ENCODE measurements around the gene PARD6B. TPM values are rescaled to one million over a fixed set of nuclear protein-coding genes. Genes with fewer than 3 reads are reported as not detected.

The PARD6B gene
- total and polyA plus RNA-seq, 2 of the 4 experiments (the other 2 are of a cell fraction) = 0.17 to 0.90 TPM

DNA sequence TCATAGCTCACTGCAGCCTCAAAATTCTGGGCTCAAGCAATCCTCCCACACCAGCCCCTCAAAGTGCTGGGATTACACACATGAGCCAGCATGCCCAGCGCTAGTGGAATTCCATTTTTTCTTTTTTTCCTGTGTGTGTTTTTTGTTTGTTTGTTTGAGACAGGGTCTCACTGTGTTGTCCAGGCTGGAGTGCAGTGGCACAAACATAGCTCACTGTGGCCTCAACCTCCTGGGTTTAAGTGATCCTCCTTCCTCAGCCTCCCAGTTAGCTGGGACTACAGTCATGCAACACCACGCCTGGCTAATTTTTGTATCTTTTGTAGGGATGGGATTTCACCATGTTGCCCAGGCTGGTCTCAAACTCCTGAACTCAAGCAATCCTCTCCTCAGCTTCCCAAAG, 14.1 kb upstream of the PARD6B start:
- no peak overlapping the region for H2AK9ac ChIP-seq (replicated peaks; ENCODE audit: low read depth, low read length, poor library complexity)
- no peak overlapping the region for H3K9ac ChIP-seq (ENCODE audit: low read depth, low read length)
- no peaks in the 10 kb centered on the region for H3K27me3 ChIP-seq (ENCODE audit: control insufficient read depth, insufficient read depth, low read length)
- no TSS peak for BruUV-seq (replicated peaks)
- H3K4me1 ChIP-seq (ENCODE audit: control insufficient read depth, insufficient read depth, low read length) = peaks cover 4% of the 10 kb centered on the region; the same call in 1 of the 2 replicates
- POLR2A ChIA-PET (ENCODE audit: unreplicated experiment) = no interaction called here
- 0 out of 2 replicates have a peak, but pooled peaks cover 2% of the 10 kb centered on the region for H3K9me1 ChIP-seq (ENCODE audit: insufficient read depth, low read length)
- no peak overlapping the region for H3K23ac ChIP-seq (ENCODE audit: low read depth, low read length)
- H3K18ac ChIP-seq (ENCODE audit: low read depth, low read length) = no peak overlapping the region
- dilution Hi-C loops (cut with HindIII; ENCODE audit: low sequenced_read_pairs, unreplicated experiment) = no loop called here
- H3K4me2 ChIP-seq (ENCODE audit: low read depth, low read length) = no peak overlapping the region
- no peak overlapping the region; the same call in 1 of the 2 replicates for H3K4ac ChIP-seq (ENCODE audit: low read depth, low read length)
- intact Hi-C loops (cut with micrococcal nuclease) = no loop called here
- no peak overlapping the region; the same call in 1 of the 2 replicates for H3K14ac ChIP-seq (replicated peaks; ENCODE audit: low read depth, low read length)
- no peak overlapping the region for H2BK5ac ChIP-seq (ENCODE audit: low read depth, low read length, poor library complexity, severe bottlenecking)
- no peaks in the 10 kb centered on the region for H3K79me1 ChIP-seq (ENCODE audit: low read depth in 1 of 2, low read length in 2 of 2)
- WGBS, 2 experiments (ENCODE audit: extremely low coverage in 2 of 2, insufficient read length in 1 of 2) = no CpG with 5 or more reads among the region's 2 CpGs
- no peaks in the 10 kb centered on the region for H4K20me1 ChIP-seq (ENCODE audit: insufficient read depth, low read length)
- no peak overlapping the region for H2BK15ac ChIP-seq (ENCODE audit: low read depth, low read length)
- H2AK5ac ChIP-seq (ENCODE audit: low read depth, low read length) = no peak overlapping the region
- no peak overlapping the region for H3K56ac ChIP-seq (ENCODE audit: extremely low read depth, insufficient read depth, low read length)
- H3K36me3 ChIP-seq (ENCODE audit: control insufficient read depth, insufficient read depth, low read length) = no peaks in the 10 kb centered on the region
- DNase-seq (no peak), ATAC-seq (ENCODE audit: low read depth) (no peak)
- in situ Hi-C loops (cut with MboI; ENCODE audit: low sequenced_read_pairs) = no loop called here
- TF ChIP-seq MAFK (IDR thresholded peaks at IDR 0.05; ENCODE audit: low read depth, low read length) = no peak
- TF ChIP-seq MXI1 (IDR thresholded peaks at IDR 0.05; ENCODE audit: borderline replicate concordance, low read depth, low read length) = no peak
- TF ChIP-seq FOS (IDR thresholded peaks at IDR 0.05; ENCODE audit: low read depth, low read length) = no peak
- TF ChIP-seq BHLHE40 (IDR thresholded peaks at IDR 0.05; ENCODE audit: low read depth, low read length) = no peak
- no peak for TF ChIP-seq SMC3 (IDR thresholded peaks at IDR 0.05; ENCODE audit: low read depth, low read length)
- TF ChIP-seq CEBPB (IDR thresholded peaks at IDR 0.05; ENCODE audit: low read depth, low read length) = no peak
- no peak for TF ChIP-seq NFE2L2 (IDR thresholded peaks at IDR 0.05; ENCODE audit: low read depth, low read length)
- TF ChIP-seq, protein P1, sequence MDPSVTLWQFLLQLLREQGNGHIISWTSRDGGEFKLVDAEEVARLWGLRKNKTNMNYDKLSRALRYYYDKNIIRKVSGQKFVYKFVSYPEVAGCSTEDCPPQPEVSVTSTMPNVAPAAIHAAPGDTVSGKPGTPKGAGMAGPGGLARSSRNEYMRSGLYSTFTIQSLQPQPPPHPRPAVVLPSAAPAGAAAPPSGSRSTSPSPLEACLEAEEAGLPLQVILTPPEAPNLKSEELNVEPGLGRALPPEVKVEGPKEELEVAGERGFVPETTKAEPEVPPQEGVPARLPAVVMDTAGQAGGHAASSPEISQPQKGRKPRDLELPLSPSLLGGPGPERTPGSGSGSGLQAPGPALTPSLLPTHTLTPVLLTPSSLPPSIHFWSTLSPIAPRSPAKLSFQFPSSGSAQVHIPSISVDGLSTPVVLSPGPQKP (IDR thresholded peaks at IDR 0.05; ENCODE audit: borderline replicate concordance, low read depth, low read length) = no peak
- no peak for TF ChIP-seq RFX5 (IDR thresholded peaks at IDR 0.05; ENCODE audit: low read depth, low read length)
- TF ChIP-seq, protein P2, sequence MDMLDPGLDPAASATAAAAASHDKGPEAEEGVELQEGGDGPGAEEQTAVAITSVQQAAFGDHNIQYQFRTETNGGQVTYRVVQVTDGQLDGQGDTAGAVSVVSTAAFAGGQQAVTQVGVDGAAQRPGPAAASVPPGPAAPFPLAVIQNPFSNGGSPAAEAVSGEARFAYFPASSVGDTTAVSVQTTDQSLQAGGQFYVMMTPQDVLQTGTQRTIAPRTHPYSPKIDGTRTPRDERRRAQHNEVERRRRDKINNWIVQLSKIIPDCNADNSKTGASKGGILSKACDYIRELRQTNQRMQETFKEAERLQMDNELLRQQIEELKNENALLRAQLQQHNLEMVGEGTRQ (IDR thresholded peaks at IDR 0.05; ENCODE audit: low read depth, low read length) = no peak
- TF ChIP-seq CHD1 (IDR thresholded peaks at IDR 0.05; ENCODE audit: low read depth, low read length) = no peak
- TF ChIP-seq, protein P3, sequence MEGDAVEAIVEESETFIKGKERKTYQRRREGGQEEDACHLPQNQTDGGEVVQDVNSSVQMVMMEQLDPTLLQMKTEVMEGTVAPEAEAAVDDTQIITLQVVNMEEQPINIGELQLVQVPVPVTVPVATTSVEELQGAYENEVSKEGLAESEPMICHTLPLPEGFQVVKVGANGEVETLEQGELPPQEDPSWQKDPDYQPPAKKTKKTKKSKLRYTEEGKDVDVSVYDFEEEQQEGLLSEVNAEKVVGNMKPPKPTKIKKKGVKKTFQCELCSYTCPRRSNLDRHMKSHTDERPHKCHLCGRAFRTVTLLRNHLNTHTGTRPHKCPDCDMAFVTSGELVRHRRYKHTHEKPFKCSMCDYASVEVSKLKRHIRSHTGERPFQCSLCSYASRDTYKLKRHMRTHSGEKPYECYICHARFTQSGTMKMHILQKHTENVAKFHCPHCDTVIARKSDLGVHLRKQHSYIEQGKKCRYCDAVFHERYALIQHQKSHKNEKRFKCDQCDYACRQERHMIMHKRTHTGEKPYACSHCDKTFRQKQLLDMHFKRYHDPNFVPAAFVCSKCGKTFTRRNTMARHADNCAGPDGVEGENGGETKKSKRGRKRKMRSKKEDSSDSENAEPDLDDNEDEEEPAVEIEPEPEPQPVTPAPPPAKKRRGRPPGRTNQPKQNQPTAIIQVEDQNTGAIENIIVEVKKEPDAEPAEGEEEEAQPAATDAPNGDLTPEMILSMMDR (conservative IDR thresholded peaks at IDR 0.05; ENCODE audit: low read depth, low read length) = no peak
- TF ChIP-seq POLR2A (IDR thresholded peaks at IDR 0.05; ENCODE audit: low read depth, low read length) = no peak
- TF ChIP-seq MAZ (IDR thresholded peaks at IDR 0.05; ENCODE audit: borderline replicate concordance, low read depth, low read length) = no peak
- no peak for TF ChIP-seq RCOR1 (IDR thresholded peaks at IDR 0.05; ENCODE audit: insufficient replicate concordance, low read length)
- no peaks in the 10 kb centered on the region for H3K9me3 ChIP-seq (ENCODE audit: control insufficient read depth, insufficient read depth, low read length)
- CTCF ChIA-PET = interaction anchor here (0.6 kb wide), 1 partner anchor 1458 kb away, joined by 5 read pairs; no protein-coding TSS in a partner anchor
- no peak overlapping the region for H2AFZ ChIP-seq (replicated peaks; ENCODE audit: low read length, poor library complexity)
- H3K4me3 ChIP-seq (ENCODE audit: insufficient read depth, low read depth, low read length) = no peak overlapping the region
- H4K5ac ChIP-seq (ENCODE audit: low read depth, low read length) = no peak overlapping the region
- no peak overlapping the region for H4K8ac ChIP-seq (ENCODE audit: low read depth in 2 of 2, low read length in 2 of 2)
- no peak overlapping the region for H3K27ac ChIP-seq (ENCODE audit: insufficient read depth, low read length)
- H4K91ac ChIP-seq (ENCODE audit: insufficient read depth, low read depth, low read length) = no peak overlapping the region
- no peak overlapping the region for H2BK20ac ChIP-seq (ENCODE audit: low read depth, low read length)
- no peak overlapping the region for H2BK120ac ChIP-seq (ENCODE audit: low read depth, low read length)
